Measurements from ENCODE around the gene DOCK6.

Gene DOCK6

GRCh38 chr19:11223200-11223599 lies 39.1 kb downstream of the DOCK6 start:
- no peak overlapping the region for H3K4me3 ChIP-seq (IDR thresholded peaks at IDR 0.05; ENCODE audit: insufficient read depth, low read depth, low read length)
- H3K27me3 ChIP-seq (ENCODE audit: insufficient read depth, low read depth), result peaks cover 10% of the 10 kb centered on the region; the same call in 1 of the 2 replicates
- no peak overlapping the region for H3K9ac ChIP-seq
- no peaks in the 10 kb centered on the region for H3K4me1 ChIP-seq (ENCODE audit: low read depth, poor library complexity, severe bottlenecking)
- no peak overlapping the region for H3K27ac ChIP-seq
- H3K36me3 ChIP-seq (ENCODE audit: insufficient read depth), result no peaks in the 10 kb centered on the region
- no peaks in the 10 kb centered on the region for H3K79me2 ChIP-seq (ENCODE audit: insufficient read depth, low read depth)
- H2AFZ ChIP-seq (ENCODE audit: low read depth), result no peak overlapping the region; the same call in 1 of the 2 replicates
- H4K20me1 ChIP-seq (ENCODE audit: insufficient read depth), result no peaks in the 10 kb centered on the region
- TF ChIP-seq CTCF (conservative IDR thresholded peaks at IDR 0.05; ENCODE audit: low read depth, low read length), result no peak
- no peak overlapping the region for H3K4me2 ChIP-seq

- peaks cover 10% of the 10 kb centered on the region; the same call in 1 of the 2 replicates for H3K27me3 ChIP-seq (ENCODE audit: insufficient read depth, low read depth)
- H3K9ac ChIP-seq, result no peak overlapping the region
Observed at GRCh38 chr19:11221082-11221598, 41.2 kb downstream of the DOCK6 start.

GRCh38 chr19:11214387-11214786 lies 47.9 kb downstream of the DOCK6 start:
- Histone ChIP-seq H3K36me3 (ENCODE audit: insufficient read depth) (no peaks in the 10 kb centered on the region), H3K9ac (no peak overlapping the region), H3K4me2 (no peak overlapping the region), H2AFZ (ENCODE audit: low read depth) (no peak overlapping the region), H4K20me1 (ENCODE audit: insufficient read depth) (no peaks in the 10 kb centered on the region), H3K4me3 (IDR thresholded peaks at IDR 0.05; ENCODE audit: insufficient read depth, low read depth, low read length) (no peak overlapping the region), H3K27ac (no peak overlapping the region), H3K79me2 (ENCODE audit: insufficient read depth, low read depth) (no peaks in the 10 kb centered on the region), H3K27me3 (ENCODE audit: insufficient read depth, low read depth) (no peaks in the 10 kb centered on the region), H3K4me1 (ENCODE audit: low read depth, poor library complexity, severe bottlenecking) (no peaks in the 10 kb centered on the region)
- no peak for TF ChIP-seq CTCF (conservative IDR thresholded peaks at IDR 0.05; ENCODE audit: low read depth, low read length)

More at GRCh38 chr19:11221082-11221598, 41.2 kb downstream of the DOCK6 start:
- Histone ChIP-seq H3K36me3 (ENCODE audit: insufficient read depth) (no peaks in the 10 kb centered on the region), H3K27ac (no peak overlapping the region), H2AFZ (ENCODE audit: low read depth) (no peak overlapping the region), H3K4me3 (IDR thresholded peaks at IDR 0.05; ENCODE audit: insufficient read depth, low read depth, low read length) (no peak overlapping the region), H3K4me2 (no peak overlapping the region), H3K4me1 (ENCODE audit: low read depth, poor library complexity, severe bottlenecking) (no peaks in the 10 kb centered on the region), H3K79me2 (ENCODE audit: insufficient read depth, low read depth) (no peaks in the 10 kb centered on the region), H4K20me1 (ENCODE audit: insufficient read depth) (no peaks in the 10 kb centered on the region)
- TF ChIP-seq CTCF (conservative IDR thresholded peaks at IDR 0.05; ENCODE audit: low read depth, low read length), result no peak

- H3K27ac ChIP-seq, result no peak overlapping the region
- H2AFZ ChIP-seq (ENCODE audit: low read depth), result no peak overlapping the region
- H4K20me1 ChIP-seq (ENCODE audit: insufficient read depth), result no peaks in the 10 kb centered on the region
- no peak overlapping the region for H3K4me3 ChIP-seq (IDR thresholded peaks at IDR 0.05; ENCODE audit: insufficient read depth, low read depth, low read length)
- no peaks in the 10 kb centered on the region for H3K79me2 ChIP-seq (ENCODE audit: insufficient read depth, low read depth)
- no peak for TF ChIP-seq CTCF (conservative IDR thresholded peaks at IDR 0.05; ENCODE audit: low read depth, low read length)
- H3K4me2 ChIP-seq, result no peak overlapping the region
- H3K4me1 ChIP-seq (ENCODE audit: low read depth, poor library complexity, severe bottlenecking), result no peaks in the 10 kb centered on the region
- H3K27me3 ChIP-seq (ENCODE audit: insufficient read depth, low read depth), result peaks cover 14% of the 10 kb centered on the region; the same call in 1 of the 2 replicates
- H3K36me3 ChIP-seq (ENCODE audit: insufficient read depth), result no peaks in the 10 kb centered on the region
- no peak overlapping the region for H3K9ac ChIP-seq
Observed at GRCh38 chr19:11210656-11210928, 51.7 kb downstream of the DOCK6 start.
